HG03354 (cell line): ENCODE measurements around the gene ABHD11.

Experiments
- ATAC-seq: cut with Tn5 transposase; IDR thresholded peaks from one replicate; pipeline ENCODE4 v1.9.1; 2021; ENCODE audit warnings: mild to moderate bottlenecking; ENCODE audit not compliant: unreplicated experiment, poor library complexity, severe bottlenecking

The ABHD11 gene

GRCh38 chr7:73703757-73704639, 34.6 kb downstream of the ABHD11 start:
- ATAC-seq = no peak

- ATAC-seq = no peak
Measured at GRCh38 chr7:73703225-73703624, 35.4 kb downstream of the ABHD11 start.

GRCh38 chr7:73702665-73703064, 35.9 kb downstream of the ABHD11 start:
- no peak for ATAC-seq

- no peak for ATAC-seq
Measured at GRCh38 chr7:73702226-73702625, 36.4 kb downstream of the ABHD11 start.

GRCh38 chr7:73701357-73701995, 37.1 kb downstream of the ABHD11 start:
- ATAC-seq = no peak

- no peak for ATAC-seq
Measured at GRCh38 chr7:73700581-73701134, 37.9 kb downstream of the ABHD11 start.

GRCh38 chr7:73700069-73700423, 38.6 kb downstream of the ABHD11 start:
- ATAC-seq = no peak

- no peak for ATAC-seq
Measured at GRCh38 chr7:73699370-73700068, 39.1 kb downstream of the ABHD11 start.

GRCh38 chr7:73698410-73698809, 40.2 kb downstream of the ABHD11 start:
- ATAC-seq = no peak

GRCh38 chr7:73696372-73696771, 42.2 kb downstream of the ABHD11 start:
- no peak for ATAC-seq

GRCh38 chr7:73690646-73691045, 48.0 kb downstream of the ABHD11 start:
- ATAC-seq = no peak

- no peak for ATAC-seq
Measured at GRCh38 chr7:73688288-73688687, 50.3 kb downstream of the ABHD11 start.
